ENCODE measurements around the gene PTCD2. TPM values are rescaled to one million over a fixed set of nuclear protein-coding genes. Genes with fewer than 3 reads are reported as not detected.

PTCD2 gene
- total RNA-seq, 1 experiment from 2014 or later = 19.3 TPM

DNA sequence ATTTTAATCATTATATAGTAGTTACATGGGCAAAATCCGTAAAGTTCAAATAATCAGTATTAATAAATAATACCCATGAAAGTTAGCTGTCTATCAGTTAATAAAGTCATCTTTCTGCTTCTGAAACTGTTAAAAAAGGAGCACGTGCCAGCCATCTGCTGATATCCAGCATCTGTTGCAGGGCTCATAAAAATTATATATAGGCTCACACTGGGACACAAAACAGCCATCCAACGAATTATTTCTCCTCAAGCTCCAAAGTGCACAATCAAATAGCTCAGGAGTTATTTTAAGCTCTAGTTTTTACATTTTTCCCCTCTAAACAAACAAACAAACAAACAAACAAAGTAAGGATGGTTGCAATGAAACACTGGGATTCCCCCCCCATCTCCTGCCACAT, 48.5 kb upstream of the PTCD2 start:
- Histone ChIP-seq H3K4me3 (replicated peaks in 1 of 2; ENCODE audit: low read depth in 1 of 2, low read length in 2 of 2) (no peak overlapping the region), H3K27ac (ENCODE audit: low read depth, low read length) (no peak overlapping the region), H3K4me1 (ENCODE audit: control insufficient read depth in 1 of 2, insufficient read depth in 2 of 2, low read length in 2 of 2) (no peaks in the 10 kb centered on the region), H3K9ac (ENCODE audit: low read length) (no peak overlapping the region), H3K27me3 (ENCODE audit: insufficient read depth, low read length) (no peaks in the 10 kb centered on the region), H3K4me2 (ENCODE audit: low read length) (no peak overlapping the region), H3K36me3 (ENCODE audit: control insufficient read depth in 1 of 2, insufficient read depth in 2 of 2, low read length in 2 of 2) (no peaks in the 10 kb centered on the region), H2AFZ (ENCODE audit: low read depth, low read length, poor library complexity, severe bottlenecking) (no peak overlapping the region), H4K20me1 (ENCODE audit: insufficient read depth) (peaks cover 9% of the 10 kb centered on the region; the same call in 1 of the 2 replicates), H3K79me2 (ENCODE audit: insufficient read depth, low read length) (peaks cover 89% of the 10 kb centered on the region), H3K9me2 (ENCODE audit: insufficient read depth) (no peaks in the 10 kb centered on the region), H3K9me3 (ENCODE audit: control insufficient read depth in 1 of 2, insufficient read depth in 1 of 2, low read depth in 1 of 2, low read length in 2 of 2) (no peaks in the 10 kb centered on the region)
- DNase-seq (ENCODE audit: low read depth, low spot score) (no peak), ATAC-seq (no peak)
- CTCF ChIA-PET = interaction anchor here (0.6 to 1.2 kb wide), 2 partner anchors 9 to 10 kb away, joined by 3 read pairs; no protein-coding TSS in a partner anchor
- intact Hi-C loops (cut with micrococcal nuclease) = no loop called here
- RAD21 ChIA-PET (ENCODE audit: low non-redundant PET in 1 of 2, low total read pairs in 2 of 2, uncharacterized antibody in 2 of 2, unreplicated experiment in 2 of 2) = no interaction called here
- TF ChIP-seq EZH2phosphoT487 (IDR thresholded peaks at IDR 0.05; ENCODE audit: borderline replicate concordance) (no peak), POLR2AphosphoS5 (IDR thresholded peaks at IDR 0.05; ENCODE audit: low read depth, low read length) (no peak), EZH2 (IDR thresholded peaks at IDR 0.05) (no peak), TCF7L2 (IDR thresholded peaks at IDR 0.05; ENCODE audit: borderline replicate concordance, extremely low read depth, insufficient read depth, insufficient read length) (no peak), SIN3A (IDR thresholded peaks at IDR 0.05; ENCODE audit: low read depth) (no peak), RAD21 (IDR thresholded peaks at IDR 0.05; ENCODE audit: low read depth) (no peak), EGR1 (IDR thresholded peaks at IDR 0.05; ENCODE audit: low read depth) (no peak), YY1 (IDR thresholded peaks at IDR 0.05; ENCODE audit: extremely low read depth, insufficient replicate concordance, low read depth, low read length) (no peak), CEBPB (IDR thresholded peaks at IDR 0.05; ENCODE audit: low read depth) (no peak), REST (IDR thresholded peaks at IDR 0.05; ENCODE audit: low read depth) (no peak)
- TF ChIP-seq, protein P1, sequence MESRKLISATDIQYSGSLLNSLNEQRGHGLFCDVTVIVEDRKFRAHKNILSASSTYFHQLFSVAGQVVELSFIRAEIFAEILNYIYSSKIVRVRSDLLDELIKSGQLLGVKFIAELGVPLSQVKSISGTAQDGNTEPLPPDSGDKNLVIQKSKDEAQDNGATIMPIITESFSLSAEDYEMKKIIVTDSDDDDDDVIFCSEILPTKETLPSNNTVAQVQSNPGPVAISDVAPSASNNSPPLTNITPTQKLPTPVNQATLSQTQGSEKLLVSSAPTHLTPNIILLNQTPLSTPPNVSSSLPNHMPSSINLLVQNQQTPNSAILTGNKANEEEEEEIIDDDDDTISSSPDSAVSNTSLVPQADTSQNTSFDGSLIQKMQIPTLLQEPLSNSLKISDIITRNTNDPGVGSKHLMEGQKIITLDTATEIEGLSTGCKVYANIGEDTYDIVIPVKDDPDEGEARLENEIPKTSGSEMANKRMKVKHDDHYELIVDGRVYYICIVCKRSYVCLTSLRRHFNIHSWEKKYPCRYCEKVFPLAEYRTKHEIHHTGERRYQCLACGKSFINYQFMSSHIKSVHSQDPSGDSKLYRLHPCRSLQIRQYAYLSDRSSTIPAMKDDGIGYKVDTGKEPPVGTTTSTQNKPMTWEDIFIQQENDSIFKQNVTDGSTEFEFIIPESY (IDR thresholded peaks at IDR 0.05; ENCODE audit: extremely low read depth, insufficient replicate concordance, low read length) = no peak
- no TSS peak for BruUV-seq (replicated peaks)
- POLR2A ChIA-PET = no interaction called here

Data from HCT116 (cell line).